DMS 273 treated with DMSO at 0.1 percent for 48 hours (cell line): ENCODE measurements around the gene PTPRM.

Experiments used
- DNase-seq: peaks from one replicate; lab custom pipeline; 2025; lab: John Stamatoyannopoulos, UW

Gene PTPRM

DNA sequence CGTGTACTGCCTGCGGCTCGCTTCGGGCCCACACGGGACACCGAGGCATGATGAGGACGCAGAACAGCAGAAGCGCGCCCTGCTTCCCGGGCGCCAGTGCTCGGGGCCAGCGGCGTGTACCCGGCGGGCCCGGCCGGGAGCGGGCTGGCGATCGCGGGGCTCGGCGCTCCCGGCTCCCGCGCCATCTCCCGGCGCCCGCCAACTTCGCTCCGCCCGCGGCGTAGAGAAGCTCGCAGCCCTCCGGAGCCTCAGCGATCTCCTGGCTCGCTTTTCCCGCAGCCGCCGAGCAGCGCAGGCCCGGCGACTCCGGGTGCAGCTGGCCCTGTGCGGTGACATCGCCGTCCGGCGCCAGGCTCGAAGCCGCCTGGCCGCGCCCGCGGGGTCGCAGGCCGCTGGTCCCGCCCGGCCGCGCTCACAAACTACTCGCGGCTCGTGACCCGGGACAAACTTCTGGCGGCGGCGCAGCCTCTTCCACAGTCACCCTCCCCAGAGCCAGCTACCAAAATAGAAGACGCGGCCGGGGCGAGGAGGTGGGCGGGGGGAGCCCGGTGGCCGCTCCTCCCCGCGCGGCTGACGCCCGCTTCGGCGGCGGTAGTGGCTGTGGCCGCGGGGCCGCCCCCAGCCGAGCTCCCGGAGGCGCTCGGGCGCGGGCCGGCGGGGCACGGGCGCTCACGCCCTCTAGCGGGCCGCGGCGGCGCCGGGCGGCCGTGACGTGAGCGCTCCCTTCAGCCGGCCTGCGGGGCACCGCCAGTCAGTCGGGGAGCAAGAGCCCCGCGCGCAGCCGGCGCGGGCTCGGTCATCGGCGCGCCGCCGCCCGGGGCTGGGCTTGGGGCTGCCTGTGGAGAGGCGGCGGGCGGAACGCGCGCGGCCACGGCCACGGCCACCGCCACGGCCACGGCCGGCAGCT lies at the start of gene PTPRM:
TSS of gene PTPRM (plus strand) at position 750 of the 907 bp plus-strand sequence. CDS start 503 bp downstream, outside the sequence.
- DNase-seq: no peak

DNA sequence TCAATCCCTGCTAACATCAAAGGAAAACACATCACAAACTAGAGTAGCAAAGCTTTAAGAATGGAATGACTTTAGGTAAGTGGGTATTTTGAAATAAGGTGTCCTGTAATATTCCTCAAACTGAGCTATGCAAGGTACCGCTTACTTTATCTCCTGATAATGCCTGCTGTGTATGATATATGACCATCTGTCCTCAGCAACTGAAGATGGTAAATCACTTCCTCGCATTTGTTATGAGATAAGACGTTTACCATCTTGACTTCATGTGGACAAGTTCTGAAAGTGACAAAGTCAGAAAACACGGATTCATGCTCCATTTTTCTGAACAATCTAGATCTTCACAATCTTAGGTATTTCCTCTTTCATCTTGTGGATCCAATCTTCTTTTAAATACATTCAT lies 49.3 kb upstream of the PTPRM start:
- no peak for DNase-seq

DNA sequence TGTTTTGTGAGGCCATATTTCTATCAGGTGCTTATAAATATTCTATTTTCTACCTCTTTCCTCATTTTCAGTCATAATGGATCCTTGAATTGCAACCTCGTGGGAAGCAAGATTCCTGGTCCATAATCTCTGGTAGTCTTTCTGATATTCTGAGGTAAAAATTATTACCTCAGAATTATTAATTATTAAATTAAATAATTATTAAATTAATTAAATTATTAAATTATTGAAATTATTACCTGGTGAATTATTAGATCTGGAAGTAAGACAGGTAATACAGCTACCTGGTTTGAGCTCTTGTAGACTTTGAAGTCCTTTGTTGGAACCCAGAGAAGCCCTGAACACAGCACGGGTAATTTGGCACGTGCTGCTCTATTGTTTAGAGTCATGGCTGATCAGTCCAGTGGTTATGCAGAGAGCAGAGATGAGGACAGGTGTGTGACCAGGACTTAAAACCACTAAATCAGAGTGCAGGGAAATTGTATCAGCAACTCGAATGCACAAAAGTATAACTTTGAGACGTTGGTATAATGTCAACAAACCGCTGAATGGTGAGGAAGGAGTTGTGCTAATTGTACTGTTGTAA lies 46.8 kb upstream of the PTPRM start:
- no peak for DNase-seq

DNA sequence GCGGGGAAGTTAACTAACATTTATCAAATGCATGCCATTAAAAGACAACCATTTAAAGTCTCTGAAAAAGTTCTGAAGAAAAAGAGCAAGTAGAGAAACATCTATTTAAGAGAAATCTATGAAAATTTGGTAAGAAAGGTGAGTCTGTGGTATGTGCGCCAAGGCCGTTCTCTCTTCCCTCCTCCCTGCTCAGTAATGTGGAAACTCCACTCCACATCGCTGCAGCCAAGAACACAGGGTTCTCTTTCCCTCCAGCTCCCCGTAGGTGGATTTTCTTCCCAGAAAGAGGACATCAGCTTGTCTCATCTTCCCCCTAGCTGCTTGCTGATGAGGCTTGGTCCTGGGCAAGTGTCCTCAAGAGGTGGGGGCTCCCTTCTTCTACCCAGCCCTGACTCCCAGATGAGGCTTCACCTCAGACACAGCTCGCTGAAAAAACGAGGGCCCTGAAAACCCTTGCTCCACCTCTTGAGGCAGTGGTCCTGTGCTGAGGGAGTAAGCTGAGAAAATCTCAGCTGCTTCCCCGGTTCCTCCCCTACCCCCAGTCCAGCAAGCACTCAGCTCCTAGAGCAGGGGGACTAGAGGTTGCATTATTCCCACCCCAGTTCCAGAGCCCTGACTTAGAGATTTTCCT lies 45.8 kb upstream of the PTPRM start:
- DNase-seq: peak; percentile 37

DNA sequence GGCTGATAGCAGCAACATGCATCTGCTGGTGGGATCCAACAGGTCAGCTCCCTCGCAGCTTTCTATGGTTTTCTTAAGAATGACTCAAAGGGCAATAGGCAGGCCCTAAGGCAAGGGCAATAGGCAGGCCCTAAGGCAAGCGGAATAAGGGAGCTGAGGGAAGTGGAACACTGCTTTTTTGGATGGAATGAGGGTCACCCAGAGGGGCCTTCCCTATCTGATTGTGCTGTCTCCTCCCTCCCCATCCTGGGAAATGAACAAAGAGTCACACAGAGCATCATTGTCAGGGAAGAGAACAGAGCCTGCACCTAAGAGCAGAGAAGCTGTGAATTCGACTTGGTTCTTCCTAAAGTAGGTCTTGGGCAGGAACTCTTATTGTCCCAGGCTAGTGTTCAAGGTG lies 43.3 kb upstream of the PTPRM start:
- DNase-seq: no peak

DNA sequence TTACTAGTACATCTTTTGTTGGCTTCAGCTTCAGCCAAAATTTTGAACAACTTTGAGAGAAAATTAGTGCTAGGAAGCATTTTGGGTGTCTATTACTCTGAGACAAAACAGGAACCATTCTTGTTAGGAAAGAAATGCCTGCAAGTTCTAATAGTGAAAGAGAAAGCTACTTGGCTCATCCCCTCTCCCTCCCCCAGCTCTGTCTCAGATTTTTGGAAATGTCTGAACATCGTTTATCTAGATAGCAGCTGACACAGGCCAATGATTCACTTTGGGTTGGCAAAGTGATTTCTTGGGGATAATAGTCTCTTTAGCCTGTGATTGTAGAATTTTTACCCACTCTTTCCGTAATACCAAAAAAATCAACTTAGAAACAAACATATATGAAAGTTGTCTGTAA lies 42.3 kb upstream of the PTPRM start:
- DNase-seq: no peak

DNA sequence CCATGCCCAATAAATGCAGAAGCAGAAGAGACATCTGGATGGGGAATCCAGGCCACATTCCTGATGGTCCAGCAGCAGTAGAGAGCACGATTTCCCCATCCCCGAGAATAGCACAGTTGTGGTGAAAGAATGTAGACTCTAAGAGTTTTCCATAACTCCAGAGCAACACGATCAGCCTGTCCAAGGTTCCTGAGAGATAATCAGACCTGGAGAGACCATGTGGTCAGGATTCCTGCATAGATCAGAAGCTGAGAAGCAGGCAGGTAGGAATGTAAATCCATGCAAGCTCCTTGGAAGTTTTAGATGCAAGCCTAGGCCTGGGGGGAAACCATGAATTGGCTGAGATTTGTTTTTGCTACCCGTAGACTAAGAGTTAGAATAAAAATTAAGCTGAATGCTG lies 34.2 kb upstream of the PTPRM start:
- DNase-seq: no peak

DNA sequence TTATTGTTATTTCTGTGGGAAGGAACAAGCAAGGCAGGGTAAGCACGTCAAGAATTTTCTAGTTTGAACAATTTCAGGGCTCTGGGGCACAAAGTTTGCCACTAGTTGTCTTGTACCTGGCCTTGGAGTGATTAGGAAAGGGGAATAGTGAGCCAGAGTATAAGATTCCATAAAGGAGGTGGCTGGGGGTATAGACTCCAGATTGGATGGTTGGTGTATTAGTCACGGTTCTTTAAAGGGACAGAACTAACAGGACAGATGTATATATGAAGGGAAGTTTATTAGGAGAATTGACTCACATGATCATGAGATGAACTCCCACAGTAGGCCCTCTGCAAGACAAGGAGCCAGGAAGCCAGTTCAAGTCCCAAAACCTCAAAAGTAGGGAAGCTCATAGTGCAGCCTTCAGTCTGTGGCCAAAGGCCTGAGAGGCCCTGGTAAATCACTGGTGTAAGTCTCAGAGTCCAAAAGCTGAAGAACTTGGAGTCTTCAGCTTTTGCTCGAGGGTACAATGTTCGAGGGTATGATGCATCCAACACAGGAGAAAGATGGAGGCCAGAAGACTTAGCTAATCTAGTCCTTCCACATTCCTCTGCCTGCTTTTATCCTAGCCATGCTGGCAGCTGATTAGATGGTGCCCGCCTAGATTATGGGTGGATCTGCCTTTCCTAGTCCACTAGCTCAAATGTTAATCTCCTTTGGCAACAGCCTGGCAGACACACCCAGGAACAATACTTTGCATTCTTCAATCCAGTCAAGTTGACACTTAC lies 31.5 kb upstream of the PTPRM start:
- no peak for DNase-seq

DNA sequence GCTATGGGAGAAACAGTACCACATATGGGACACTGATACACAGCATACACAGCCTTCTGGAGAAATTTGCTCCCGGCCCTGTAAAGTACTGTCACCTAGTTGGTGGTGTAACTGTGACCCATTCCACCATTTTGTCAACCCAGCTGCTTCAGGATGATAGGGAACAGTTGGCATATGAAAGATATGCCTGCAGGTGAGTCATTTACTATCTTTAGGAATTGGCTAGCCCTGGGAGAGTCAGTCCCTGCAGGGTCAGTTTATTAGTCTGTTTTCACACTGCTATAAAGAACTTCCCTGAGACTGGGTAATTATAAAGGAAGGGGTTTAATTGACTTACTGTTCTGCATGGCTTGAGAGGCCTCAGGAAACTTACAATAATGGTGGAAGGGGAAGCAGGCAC lies 30.0 kb upstream of the PTPRM start:
- DNase-seq: no peak

DNA sequence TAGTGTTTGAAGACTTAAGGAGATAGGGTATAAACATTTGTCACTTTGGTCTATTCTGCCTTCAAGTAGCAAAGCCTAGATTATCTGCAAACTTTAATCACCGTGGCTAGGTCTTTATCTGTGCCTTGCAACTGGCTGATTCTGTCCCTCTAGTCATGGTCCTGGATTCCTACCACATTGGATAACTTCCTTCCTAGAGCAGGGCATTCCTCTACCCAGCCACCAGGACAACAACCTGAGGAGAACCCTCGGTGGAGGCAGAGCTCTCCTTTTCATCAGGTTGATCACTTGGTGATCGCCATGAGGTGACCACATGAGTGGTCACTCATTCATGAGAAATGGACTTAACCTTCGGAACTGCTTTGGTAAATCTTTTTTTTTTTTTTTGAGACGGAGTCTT lies 25.3 kb upstream of the PTPRM start:
- DNase-seq: no peak

DNA sequence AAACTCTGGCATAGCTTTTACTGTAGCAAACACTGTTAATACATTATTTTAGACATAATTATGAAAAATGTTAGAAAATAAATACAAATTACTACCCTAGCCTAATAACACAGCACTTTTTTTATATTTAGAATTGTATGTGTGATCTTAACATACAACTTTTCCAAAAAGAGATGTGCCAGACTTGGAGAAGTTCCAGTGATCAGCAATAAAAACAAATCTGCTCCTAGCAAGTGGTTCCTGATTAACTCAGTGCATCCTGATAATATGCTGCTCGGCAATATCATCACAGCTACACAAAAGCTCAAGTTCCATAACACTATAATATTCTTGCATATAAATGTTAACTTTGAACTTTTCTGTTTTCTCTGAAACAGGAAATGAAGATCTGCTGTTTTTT lies 22.4 kb upstream of the PTPRM start:
- no peak for DNase-seq

DNA sequence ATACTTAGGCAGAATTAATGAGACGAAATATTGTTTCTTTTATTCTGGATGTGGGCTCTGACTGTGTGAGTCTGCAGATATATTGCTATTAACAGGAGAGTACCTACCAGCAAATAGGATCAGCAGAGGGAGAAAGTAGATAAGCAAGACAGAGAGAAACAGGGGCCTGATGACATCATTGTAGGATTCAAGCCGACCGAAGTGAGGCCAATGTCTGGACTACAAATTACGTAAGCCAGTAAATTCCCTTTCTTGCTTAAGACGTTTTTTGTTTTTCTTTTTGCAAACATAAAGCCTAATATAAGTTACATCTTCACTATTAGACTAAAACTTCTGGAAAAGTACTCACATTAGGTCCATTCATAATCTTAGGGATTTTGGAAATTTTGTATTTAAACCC lies 21.4 kb upstream of the PTPRM start:
- no peak for DNase-seq

DNA sequence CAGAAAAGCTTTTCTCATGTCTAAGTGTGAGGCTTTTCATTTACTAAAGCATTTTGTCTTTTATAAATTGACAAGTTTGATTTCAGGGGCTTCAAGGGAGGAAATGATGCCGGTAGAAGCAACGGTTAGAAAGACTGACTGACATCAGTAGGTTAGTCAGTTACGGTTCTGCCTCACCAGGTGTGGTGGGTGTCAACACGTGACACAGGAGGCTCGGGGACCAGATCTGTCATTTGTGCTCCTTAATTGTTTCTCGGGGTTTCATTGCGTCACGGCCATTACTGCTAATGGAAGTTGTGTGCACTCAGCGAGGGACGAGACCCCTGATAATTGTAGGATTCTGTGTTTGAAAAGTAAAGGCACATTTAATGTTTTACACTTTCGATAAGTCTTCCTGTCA lies 18.9 kb upstream of the PTPRM start:
- no peak for DNase-seq

DNA sequence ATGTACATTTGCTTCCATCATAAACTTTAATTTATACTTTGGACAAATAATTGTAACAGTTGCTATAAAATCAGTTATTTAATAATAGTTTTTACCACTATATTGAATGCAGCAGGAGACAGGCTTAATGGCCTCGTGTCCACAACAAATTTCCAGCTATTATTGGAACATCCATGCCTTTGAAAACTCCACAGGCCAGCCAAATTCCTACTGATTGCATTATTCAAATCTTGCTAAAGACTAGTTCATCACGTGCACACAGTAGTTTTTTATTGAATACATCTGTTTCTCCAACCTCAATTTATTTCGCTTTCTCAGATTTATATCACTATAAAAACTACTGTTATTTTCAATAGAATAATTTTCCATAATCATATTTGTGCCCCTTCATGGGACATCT lies 18.4 kb upstream of the PTPRM start:
- no peak for DNase-seq

DNA sequence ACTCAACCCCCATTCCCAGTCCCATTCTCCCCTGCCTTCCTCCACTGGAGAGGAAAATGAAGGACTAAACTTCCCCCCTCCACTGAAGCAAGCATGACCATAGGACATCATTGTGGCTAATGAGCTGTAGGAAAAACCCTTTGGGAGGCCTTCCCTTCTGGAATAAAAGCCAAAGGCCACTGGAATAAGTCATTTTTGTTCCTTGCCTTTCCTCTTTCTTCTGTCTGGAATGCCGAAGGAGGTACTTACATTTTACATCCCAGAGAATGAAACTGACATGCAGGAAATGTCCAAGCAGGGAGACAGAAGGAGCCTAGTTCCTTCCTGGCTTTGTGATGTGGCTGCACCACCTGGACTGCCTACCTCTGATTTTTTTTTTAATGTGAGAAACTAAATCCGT lies 9.1 kb upstream of the PTPRM start:
- no peak for DNase-seq

DNA sequence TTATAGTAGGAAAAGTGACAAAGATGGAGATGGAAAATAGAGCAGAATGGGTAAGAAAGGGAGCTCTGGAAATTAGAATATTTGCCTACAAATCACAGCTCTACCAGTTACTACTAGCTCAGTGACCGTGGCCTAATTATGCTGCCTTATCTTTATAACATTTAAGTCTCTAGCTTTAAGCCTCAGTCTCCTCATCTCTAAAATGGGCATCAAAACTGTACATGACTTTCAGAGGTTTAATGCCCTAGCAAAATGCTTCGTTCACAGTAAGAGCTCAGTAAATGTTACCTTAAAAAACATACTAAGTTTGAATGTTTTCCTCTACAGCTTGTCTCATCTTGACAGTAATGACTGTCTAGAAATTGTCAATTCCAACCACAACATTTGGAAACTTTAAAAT lies 8.3 kb upstream of the PTPRM start:
- no peak for DNase-seq

DNA sequence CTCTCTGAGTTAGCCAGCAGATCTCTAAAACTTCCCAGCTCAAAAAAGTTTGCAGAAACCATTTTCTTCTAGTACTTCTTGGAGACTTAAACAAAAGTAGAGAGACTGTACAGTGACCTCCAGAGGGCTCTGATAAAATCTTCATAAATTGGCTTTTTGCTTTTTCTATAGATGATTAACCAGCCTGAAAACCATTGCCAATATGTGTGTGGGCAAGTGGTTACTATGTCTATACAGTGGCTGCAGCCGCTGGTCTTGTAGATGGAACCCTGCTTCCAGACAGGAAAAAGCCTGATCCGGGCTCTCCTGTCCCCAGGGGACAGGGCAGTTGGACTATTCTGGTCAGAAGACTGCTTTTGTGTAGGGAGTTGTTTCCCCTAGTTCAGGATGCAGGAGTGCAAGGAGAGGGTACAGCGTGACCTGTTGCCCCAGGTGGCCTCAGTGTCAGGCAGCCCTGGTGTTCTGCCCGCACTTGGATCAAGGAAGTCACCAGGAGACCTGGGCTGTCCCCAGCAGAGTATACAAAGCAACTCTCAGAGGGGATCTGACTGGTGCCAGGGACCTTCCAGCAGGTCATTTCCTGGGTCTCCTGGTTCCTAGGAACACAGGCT lies 7.3 kb upstream of the PTPRM start:
- no peak for DNase-seq

DNA sequence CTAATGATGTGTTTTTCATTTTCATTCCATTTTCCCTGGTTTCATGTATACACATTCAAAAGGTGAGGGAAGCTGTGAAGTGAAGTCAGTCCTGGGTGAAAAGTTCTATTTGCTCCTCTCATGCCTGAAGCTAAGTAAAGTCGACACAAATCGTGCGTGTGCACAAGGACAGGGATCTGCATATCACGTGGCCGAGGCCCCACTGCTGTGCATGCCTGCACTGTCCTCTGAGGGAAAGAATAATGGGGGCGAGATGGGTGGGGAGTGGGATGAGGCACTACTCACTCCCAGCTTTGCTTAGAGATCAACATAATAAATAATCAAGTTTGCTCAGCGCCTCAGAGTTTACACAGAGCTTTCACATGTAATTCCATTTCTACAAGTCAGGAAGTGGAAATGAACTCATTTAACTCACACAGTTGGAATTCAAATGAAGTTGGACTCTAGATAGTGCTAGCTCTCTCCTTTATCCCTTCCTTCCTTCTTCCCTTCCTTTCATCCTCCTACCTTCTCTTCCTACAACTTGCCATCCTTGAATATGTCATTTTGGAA lies 5.1 kb upstream of the PTPRM start:
- no peak for DNase-seq

DNA sequence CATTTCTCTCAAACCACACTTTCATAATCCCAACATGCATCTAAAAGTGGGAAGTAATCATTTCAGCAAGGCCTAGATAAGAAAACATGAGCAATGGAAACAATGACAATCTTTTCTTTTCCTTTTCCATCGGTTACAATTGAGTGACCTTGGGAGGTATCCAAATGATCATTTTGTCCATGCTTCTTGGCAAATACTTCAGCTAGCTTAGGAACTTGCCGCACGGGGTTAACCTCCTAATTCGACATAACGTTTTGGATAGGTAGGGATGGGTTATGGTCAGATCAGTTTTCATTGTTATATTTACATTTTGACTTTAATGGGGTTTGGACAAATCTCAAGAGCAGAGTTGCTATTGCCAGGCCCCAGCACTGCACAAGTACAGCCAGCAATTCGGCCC lies 4.6 kb upstream of the PTPRM start:
- no peak for DNase-seq

DNA sequence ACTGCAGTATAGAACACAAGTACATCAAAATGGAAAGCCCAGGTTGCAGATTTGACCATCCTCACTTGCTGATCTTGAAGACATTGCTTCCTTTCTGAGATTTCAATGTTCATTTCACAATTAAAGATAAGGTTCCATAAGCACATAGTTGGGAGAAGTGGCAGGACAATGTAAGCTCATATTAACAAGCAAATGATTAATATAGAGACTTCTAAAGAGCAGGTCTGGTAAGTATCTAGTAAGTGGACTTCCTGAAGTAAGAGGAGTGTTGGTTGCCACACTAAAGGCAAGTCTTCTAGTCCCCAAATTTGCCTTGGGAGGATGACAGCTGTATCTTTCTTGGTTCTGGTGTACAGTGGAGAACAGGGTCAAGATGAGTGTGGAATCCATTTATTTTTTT lies 1.4 kb upstream of the PTPRM start:
- DNase-seq: no peak

DNA sequence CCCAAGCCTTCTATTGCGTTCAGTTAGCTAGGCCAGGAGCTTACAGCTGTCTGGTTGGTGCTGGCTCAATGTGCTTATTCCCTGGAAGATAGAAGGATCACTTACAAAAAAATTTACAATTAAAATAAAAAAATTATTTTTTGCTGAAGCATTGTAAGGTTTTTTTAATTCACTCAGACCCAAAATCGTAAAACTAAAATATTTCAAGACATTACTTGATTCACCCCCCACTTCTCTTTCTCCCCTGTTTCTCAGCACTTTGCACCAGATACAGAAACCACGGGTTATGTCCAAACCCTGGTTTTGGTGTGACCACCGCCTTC lies 911 bp upstream of the PTPRM start:
- DNase-seq: no peak
